Stimulated activated CD8-positive, alpha-beta memory T cell treated with anti-CD3 and anti-CD28 coated beads, Interleukin-7, amount 100 ng/mL, for 4 hours (primary cell): ENCODE results near the gene CCDC3.

ENCODE experiments used
- DNase-seq, 2 donors: peaks; one replicate each; pipeline ENCODE4 v3.0.0-alpha.2; 2020; ENCODE audit warnings: low read depth in 2 of 2

CCDC3 gene

DNA sequence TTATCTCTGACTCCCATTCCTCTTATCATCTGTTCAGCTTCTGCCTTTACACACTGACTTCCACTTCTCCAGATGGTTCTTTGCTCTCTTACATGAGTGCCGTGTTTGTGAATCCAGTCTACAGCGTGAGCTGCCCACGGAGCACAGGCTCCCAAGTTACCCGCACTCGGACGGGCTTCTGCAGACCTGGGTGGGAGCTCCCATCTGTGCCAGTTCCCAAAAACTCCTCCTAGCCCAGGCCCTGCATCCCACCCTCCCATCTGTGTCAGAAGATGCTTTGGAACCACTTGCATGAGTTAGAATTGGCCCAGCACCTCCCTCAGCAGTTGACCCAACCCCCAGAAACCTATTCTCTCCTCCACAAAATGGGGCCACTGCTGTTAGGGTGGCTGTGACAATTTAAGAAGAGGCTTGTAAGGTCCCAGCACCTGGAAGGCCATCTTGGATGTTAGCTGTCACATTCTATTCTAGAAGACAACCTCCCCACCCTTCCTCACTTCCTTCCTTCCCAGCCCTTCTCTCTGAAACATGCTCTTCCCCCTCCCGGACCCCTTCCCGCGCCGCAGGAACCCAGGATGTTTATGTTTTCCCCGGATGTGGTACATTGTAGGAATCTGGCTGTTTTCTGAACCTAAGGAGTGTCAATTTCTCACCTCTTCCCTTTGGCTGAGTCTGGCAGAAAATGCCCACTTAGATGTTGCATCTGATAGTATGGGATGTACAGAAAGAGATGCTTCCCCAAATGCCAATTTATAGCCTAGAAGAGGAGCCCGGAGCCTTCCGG lies 79.2 kb downstream of the CCDC3 start:
- no peak for DNase-seq

DNA sequence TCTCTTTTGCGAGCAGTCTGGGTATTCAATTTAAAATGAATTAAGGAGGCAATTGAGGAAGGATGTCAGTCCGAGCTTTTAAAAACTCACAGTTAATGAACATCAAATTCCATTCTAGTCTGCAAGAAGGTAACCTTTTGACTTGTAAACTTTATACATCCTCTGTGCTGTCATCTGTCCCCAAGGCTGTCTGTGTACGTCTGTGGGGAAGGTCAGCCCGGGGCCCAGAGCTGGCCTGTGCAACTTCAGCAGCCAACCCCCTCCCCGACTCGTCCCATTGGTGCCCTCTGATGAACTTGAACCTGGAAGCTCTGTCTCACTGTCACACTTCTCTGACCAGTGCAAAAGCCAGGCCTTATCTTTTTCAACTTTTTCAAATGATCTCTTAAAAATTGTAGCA lies 80.3 kb downstream of the CCDC3 start:
- no peak for DNase-seq

DNA sequence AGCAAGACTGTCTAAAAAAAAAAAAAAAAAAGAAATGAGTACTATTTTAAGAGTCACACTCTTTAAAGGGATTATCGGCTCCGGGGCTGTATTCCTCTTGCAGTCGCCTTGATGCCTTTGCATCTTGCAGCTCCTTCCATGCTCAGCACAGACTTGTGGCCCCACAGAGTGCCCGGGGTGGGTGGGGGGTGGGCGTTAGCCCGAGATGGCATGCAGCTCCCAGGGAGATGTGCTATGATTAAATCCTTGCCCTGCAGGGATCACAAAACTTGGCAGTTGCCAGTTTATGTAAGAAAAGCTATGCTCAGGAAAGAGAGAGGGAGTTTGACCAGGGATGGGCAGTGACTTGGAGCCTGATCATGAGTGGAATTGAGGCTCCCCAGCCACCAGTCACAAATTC lies 81.9 kb downstream of the CCDC3 start:
- no peak for DNase-seq

DNA sequence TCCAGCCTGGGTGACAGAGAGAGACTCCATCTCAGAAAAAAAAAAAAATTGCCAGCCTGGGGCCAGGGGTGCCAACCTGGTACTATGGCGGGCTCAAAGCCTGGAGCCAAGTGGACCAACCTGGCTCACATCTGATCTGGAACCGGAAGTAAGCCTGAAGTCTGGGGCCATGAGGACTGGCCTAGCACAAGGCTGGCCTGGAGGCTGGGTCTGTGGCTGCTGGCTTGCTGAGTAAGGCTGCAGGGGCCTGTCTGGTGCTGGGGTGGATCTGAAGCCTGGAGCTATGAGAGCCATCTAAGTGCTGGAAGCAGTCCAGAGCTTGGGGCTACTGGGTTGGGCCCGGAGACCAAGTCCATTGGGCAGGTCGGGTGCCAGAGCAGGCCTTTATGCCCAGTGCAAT lies 84.9 kb downstream of the CCDC3 start:
- no peak for DNase-seq

DNA sequence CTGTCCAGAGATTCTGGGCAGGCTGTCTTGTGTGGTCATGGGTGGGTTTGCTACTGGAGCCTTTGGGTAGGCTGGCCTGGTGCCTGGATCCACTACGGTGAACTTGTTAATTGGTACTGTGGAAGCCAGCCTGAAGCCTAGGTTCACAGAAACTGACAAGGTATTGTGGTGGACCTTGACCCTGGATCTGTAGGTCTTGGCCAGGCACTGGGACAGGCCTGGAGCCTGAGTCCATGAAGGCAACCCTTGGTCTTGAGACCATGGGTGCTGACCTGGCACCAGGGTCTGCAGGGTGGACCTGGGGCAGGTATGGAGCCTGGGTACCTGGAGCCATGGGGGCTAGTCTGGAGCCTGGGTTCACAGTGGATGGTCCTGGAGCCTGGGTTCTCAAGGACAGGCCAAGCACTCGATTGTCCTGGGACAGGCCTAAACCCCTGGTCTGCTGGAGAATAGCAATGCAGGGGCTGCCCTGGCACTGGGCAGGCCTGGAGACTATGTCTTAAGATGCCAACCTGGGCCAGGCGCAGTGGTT lies 85.8 kb downstream of the CCDC3 start:
- DNase-seq, result no peak

DNA sequence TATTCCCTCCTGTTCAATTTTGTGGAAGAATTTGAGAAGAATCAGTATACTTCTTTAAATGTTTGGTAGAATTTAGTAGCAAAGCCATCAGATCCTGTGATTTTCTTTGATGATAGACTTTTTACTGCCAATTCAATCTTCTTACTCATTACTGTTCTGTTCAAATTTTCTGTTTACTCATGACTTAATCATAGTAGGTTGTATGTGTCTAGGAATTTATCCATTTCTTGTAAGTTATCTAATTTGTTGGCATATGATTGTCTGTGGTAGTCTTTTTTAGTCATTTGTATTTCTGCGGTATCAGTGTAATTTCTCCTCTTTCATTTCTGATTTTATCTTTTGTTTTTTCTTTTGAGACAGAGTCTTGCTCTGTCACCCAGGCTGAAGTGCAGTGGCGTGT lies 87.4 kb downstream of the CCDC3 start:
- DNase-seq, result no peak

DNA sequence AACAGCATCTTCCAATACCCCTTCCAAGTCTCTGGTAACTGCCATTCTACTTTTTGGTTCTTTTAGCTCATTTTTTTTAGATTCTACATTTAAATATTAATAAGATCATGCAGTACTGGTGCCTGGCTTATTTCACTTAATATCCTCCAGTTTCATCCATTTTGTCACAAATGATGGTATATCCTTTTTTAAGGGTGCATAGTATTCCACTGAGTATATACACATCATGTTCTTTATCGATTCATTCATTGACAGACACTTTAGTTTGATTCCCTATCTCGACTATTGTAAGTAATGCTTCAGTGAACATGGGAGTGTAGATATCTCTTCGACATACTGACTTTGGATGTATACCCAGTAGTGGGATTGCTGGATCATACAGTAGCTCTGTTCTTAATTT lies 89.7 kb downstream of the CCDC3 start:
- DNase-seq, result no peak

DNA sequence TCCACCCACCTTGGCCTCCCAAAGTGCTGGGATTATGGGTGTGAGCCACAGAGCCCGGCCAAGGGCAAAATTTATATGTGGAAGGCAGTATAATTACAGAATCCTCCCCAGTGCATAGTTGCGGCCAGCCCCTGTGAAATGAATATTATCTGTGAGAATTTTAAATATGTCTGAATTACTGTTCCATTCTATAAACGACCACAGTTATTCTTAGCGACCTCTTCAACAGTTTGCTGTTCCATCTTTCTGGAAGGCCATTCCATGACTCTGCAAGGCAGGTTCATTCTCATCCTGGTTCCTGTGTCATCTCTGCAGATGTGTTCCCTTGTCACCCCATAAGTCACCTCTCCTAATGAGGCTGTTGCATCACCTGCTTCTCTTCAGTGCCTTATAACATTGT lies 90.7 kb downstream of the CCDC3 start:
- no peak for DNase-seq

DNA sequence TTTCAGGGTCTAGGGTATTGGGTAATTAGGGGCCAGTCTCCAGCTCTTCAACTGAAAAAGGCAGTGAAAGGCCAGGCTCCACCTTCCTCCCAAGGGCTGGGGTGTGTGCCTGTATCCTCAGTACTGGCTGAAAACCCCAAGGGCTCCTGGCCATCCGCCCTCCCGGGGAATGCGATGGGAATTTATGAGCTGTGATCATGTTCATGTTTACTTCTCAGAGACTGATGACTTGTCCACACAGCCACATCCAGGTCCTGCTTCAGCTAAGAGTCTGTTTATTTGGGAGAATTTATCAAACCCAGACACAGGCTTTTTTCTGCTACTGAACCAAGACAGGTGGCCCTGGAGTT lies 91.7 kb downstream of the CCDC3 start:
- no peak for DNase-seq

DNA sequence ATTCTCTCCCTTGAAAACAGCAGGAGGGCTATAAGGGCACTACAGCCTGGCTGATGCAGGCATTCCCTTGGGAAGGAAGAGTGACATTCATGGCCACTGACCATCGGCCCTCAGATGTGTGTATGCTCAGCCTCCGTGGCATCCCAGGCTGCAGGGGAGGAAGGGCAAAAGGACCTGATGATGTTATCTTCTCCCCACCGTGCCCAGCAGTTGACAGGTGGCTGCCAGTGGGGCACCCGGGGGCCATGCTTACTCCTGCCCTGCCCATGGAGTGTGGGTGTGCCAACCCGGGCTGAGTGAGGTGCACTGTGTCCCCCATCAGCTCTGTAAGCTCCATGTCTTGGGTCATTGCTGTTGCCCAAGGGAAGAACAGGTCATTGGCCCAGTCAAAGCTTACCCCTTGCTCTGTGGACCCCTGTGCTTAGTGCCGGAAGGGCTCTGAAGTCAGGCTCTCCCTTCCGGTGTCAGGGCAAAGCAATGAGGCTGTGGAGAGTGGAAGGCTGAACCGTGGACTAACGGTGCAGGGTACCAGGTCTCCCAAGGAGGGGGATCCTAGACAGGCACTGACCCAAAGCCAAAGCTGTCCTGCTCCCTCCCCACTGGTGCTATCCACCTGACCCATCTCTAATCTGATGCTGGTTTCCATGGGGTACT lies 92.2 kb downstream of the CCDC3 start:
- no peak for DNase-seq

DNA sequence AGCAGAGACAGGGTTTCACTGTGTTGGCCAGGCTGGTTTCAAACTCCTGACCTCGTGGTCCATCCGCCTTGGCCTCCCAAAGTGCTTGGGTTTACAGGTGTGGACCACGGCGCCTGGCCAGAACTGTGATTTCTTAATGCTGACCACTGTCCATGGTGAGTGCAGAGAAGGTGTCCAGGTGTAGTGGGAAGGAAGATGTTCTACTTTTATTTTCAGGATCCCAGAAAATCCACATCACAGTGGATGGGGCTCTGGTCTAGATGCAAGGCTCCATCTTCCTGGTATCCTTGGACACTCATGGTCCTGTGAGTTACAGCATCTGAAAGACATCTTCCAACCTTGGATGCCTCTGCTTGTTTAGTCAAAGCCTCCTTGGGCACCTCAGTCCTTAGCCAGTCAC lies 92.7 kb downstream of the CCDC3 start:
- no peak for DNase-seq

DNA sequence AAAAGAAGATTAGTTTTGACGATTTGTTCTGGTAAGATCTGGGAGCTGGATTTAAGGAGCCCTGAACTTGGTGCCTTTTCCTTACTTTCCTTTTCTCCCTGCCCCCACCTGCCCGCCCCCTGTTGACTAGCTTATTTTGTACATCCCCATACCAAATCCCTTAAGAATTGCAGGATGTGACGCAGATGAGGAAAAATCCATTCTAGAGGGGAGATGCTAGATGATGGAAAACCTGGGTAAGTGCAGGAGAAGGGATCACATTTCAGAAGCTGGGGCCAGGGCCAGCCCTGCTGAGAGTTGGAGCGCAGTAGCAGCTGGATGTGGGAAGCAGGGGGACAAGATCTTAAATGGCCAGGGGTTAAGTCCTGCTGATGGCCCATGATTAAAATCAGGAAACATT lies 93.9 kb downstream of the CCDC3 start:
- no peak for DNase-seq

DNA sequence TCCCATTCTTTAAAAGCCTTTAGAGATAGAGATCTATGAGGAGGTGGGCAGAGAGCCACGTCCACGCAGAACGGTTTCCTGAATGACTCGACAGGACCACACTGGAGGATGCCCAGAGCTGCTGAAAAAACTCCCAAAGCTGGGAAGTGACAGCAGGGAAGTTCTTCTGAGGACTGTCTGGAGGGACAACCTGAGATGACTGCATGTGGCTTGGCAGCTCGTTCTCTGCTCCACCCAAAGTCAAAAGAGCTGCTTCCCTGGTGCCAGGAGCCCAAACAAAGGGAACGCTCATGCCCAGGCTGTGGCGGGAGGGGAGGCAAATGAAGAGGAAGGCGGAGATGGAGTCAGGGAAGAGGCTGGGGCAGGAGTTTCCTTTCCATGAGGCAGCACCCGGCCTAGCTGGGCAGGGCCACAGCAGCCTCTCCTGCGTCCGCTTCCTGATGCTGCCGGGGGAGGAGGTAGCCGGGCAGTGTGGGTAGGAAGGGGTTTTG lies 95.4 kb downstream of the CCDC3 start:
- no peak for DNase-seq

DNA sequence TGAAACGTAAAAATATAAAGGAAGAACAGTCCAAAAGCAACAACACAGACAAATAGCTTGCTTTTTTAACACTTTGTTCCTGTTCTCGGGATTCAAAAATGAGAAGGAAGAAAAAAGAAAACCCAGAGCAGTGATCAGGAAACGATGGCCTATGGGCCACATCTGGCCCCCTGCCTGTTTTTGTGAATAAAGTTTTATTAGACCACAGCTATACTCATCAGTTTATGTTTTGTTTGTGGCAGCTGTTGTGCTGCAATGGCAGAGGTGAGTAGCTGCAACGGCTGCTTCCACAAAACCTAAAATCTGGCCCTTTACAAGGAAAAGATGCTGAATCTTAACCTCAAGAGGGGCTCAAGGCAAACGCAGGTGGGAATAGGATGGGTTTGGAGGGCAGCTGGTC lies 96.4 kb downstream of the CCDC3 start:
- no peak for DNase-seq

DNA sequence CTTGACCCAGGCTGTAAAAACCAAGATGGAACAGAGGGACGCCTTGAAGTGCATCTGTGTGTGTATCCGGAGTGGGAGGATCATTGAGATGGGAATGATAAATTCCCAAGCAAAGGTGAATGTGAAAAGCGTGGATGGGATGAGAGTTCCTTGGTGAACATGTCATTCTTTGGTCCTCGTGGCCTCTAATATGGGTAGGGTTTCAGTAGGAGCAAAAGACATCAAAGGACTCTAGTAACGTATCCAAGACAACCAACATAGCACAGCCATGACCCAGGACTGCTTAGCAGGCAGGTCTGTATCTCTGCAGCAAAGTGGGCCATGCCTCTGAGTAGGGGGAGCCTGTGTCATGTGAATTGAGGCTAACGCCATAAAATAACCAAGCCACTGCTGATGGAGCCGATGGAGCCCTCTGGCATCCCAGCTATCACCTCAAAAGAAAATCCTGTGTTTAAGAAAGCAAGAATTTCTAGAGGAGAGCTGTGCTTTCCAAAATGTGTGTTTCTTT lies 98.6 kb downstream of the CCDC3 start:
- DNase-seq, result no peak

DNA sequence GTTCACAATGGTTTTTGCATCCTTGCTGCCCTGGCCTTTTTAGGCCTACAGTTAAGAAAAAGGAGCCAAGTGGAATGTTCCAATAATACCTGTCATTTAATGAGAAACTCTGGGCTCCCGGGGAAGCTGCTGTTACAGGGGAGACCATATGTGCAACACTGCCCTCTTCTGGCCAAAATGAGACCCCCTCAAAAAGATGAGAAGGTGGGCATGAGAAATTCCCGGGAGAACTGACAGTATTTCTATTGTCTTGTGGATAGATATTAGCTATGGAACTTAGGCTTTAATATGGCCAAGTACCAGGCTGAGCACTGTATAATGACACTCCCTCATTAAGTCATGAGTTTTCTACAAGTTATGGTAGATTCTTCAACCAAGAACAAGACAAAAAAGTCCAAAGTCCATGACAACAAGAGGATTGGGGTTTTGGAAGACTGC lies 99.4 kb downstream of the CCDC3 start:
- peak in 1 of 2 donors; percentile 17 for DNase-seq

DNA sequence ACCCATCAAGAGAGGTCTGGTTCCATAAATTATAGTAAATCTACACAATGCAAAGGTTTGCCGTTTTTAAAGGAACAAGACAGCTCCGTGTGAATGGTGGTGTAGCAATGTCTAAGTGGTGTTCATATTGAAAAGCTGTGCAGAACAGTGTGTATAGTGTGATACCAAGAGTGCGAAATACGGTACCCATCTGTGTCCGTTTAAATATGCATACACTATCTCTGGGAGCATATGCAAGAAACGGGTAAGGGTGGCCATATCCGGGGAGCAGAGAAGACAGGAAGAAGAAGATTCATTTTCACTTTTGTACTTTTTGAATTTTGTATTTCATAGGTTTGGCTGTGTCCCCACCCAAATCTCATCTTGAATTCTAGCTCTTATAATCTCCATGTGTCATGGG lies 102.0 kb downstream of the CCDC3 start:
- no peak for DNase-seq

DNA sequence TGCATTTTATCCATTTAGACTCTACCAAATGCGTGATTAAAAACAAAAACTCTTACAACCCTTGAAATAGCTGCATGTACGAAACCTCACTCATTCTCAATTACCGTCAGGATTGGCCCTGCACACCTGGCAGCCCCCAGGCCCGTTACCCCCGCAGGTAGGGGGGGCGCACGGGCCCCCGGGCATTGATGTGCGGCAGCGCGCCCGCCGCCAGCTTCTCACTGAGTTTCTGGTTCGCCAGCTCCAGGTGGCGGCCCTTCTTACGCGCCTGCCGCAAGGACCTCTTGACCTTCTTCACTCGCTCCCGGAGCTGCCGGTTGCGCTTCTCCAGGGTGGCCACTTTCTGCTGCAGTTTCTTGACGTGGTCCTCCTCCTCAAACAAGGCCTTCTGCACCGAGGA lies 103.2 kb downstream of the CCDC3 start:
- no peak for DNase-seq

DNA sequence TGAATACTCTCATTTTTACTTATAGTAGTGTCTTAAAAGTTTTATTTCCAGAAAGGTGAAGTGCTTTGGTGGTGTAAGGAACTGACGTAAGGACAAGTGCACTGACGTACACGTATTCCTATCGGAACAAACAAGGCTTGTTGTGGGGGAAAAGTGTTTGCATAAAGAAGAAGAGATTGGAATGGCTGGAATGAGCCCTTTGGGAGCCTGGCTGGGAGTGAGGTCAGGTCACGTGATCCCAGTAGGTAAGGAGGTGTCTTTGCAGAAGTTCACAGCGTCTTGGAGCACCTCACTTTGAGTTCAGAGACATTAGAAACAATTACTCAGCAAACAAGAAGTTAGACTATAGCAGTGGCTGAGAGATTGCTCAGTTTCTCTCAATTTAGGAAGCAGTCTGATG lies 104.2 kb downstream of the CCDC3 start:
- no peak for DNase-seq

DNA sequence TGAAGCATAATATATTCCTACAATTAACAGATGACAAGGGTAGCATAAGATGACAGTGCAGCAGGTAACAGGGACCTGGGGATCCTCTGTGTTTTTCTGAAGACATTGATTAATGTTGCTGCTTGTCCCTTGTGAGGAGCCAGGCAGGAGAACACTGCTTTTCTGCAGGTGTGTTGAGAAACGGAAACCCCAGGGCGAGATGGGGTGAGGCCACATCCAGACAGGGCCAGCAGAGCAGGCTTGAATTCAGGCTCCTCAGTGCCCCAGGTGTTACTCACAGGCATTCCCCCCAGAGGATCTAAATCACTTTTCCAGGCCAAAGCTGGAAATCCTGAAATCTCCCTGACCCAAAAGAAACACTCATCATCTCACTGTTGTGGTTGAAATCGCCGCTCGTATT lies 105.3 kb downstream of the CCDC3 start:
- no peak for DNase-seq

DNA sequence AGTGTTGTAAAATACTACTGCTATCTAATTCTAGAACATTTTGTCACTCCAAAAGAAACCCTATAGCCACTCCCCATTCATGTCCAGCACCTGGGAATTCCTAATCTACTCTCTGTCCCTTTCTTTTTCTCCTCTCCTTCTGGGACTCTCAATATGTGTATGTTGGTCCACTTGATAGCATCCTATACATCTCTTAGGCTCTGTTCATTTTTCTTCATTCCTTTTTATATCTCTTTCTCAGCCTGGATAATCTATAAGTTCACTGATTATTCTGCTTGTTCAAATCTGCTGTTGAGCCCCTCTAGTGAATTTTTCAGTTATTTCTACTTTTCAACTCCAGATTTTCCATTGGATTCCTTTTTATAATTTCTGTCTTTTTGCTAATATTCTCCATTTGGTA lies 108.6 kb downstream of the CCDC3 start:
- no peak for DNase-seq

DNA sequence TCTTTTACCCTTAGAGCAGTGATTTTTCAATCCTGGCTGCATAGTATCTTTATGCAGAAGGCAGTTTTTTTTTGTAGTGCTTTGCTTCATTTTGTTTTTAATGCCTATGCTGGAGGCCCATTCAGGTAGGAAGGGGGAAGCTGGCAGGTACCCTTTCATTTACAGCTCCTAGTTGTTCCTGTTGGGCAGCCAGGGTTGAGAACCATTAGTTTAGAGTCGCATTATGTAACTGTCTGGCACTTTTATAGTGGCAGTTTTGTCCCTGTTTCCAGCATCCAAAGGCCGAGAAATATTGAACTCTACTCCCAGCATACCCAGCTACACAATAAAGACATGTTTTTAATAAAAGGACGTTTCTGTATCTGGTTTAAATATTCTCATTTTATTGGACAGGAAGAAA lies 110.6 kb downstream of the CCDC3 start:
- DNase-seq, result no peak

DNA sequence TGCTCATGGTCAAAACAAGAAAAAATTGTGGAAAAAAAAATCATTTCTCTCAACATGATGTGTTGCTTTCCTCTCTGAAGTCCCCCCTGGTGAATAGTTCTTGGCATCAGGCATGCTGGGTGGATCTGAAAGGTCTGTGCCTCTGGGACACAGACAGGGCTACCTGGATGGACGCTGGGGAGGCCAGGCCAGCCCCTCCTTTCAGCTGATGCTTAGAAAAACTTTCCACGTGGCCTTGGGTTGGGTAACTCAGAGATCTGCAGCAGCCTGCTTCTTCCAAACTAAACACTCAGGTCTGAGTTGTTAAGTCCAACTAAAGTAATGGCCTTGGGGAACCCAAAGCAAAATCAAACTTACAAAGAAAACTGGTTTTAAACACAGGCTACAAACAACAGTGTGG lies 113.0 kb downstream of the CCDC3 start:
- no peak for DNase-seq
